HG02571 (cell line): Measurements from ENCODE around the gene ERMP1.

Experiments used
- ATAC-seq: cut with Tn5 transposase; IDR thresholded peaks from one replicate; pipeline ENCODE4 v1.9.1; 2021; ENCODE audit warnings: mild to moderate bottlenecking, moderate library complexity; ENCODE audit not compliant: unreplicated experiment

ERMP1 gene

DNA sequence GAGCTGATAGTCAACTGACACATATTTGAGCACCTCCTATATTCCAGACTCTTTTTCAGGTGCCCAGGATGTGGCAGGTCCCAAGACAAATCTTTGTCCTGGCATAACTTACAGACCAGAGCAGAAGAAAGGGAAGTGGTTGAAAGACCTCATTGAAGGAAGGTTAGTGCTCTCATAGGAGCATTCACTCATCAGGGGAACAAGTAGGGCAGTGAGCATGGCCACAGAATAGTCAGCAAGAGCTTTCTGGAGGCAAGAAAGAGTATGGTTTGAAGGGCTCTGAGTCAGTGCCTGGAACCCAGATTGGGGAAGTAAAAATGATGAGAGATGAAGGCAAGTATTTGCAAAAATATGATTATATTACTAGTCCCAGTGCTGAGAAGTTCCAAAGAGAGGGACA, 25.0 kb upstream of the ERMP1 start:
- no peak for ATAC-seq

DNA sequence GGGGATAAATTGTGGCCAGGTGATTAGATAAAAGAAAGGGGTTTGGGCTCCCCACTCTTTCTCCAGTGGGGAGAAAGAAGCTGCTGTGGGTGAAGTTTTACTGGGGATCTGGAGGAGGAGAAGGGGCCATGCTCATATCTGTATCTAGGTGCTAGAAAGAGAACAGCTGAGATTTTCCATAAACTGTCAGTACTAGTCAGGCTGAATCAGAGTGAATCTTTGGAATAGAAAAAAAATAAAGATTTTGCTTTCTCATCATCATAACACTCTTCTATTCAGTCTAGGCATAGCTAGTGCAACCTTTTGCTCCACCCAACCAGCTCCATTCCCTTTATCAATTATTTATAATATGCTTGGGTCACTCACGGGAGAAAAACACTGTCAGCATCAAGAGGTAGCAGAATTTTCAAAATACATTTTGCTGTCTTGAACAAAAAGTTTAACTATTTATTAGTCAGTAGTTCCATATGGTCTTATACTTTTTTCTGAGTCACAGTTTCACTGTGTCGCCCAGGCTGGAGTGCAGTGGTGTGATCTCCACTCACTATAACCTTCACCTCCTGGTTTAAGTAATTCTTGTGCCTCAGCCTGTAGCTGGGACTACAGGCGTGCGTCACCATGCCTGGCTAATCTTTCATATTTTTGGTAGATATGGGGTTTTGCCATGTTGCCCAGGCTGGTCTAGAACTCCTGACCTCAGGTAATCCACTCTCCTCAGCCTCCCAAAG, 21.3 kb upstream of the ERMP1 start:
- ATAC-seq, result no peak

DNA sequence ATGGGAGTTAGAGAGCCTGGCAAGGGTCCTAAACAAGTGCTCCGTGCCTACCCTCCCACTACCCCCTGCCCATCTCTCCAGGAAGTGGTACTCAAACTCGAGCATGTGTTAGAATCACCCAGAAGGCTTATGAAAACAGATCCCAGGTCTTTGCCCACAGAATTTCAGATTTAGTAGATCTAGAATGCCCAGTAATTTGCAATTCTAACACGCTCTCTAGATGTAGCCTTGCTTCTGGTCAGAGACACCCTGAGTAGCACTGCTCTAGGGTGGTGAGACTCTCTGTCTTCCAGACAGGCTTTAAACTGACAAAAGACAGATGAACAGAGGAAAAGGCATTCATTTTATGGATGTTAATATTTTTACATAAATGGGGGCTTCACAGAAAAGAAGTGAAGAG, 20.7 kb upstream of the ERMP1 start:
- no peak for ATAC-seq

DNA sequence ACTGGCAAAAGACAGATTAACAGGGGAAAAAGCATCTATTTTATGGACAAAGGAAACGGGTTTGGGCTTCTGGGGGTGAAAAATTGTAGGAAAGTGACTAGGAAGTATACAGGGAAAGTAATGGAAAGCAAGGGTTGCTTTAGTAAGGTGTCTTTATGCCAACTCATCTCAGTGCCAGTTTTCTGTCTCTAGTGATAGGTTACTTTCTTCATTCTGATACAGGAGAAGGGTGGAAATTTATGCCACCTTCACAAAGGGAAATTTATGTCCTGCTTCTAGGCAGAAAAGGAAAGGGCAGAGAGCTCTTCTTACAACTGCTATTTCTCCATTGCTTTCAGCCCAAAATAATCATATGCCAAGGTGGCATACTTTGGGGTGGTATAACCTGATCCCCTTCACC, 20.1 kb upstream of the ERMP1 start:
- ATAC-seq, result no peak

DNA sequence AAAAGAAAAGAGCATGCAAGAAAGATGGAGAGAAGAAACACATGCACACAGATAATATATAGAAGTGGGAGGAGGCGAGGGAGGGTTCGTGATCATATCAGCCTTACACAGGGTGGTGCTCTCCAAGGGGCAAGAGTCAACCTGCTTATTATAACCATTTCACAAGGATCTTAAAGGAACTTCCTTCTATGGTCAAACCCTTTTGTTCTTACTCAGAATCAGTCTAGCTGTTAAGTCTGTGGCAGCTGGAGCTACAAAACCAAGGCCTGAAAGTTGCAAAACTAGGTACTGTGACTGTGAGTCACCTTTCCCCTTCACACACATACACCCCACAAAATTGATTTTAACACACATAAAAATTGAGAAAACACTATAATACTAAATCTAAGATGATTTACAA, 18.5 kb upstream of the ERMP1 start:
- ATAC-seq, result peak; percentile 89

DNA sequence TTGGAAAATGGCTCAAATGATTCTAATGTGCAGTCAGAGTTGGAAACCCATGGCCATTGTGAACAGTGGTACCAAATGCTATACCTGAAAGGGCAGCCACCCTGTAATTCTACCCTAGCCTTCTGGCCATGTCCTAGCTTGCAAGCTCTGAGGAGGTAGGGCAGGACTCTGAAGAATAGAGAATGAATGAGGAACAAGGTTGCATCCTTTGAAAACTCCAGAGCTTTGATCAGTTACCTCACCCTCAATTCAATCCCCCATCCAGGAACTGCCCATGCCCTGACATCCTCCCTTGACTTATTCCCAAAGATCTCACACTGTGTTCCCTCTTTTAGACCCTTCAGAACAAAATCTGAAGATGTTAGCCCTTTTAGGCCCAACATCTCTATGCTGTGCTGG, 17.8 kb upstream of the ERMP1 start:
- no peak for ATAC-seq

DNA sequence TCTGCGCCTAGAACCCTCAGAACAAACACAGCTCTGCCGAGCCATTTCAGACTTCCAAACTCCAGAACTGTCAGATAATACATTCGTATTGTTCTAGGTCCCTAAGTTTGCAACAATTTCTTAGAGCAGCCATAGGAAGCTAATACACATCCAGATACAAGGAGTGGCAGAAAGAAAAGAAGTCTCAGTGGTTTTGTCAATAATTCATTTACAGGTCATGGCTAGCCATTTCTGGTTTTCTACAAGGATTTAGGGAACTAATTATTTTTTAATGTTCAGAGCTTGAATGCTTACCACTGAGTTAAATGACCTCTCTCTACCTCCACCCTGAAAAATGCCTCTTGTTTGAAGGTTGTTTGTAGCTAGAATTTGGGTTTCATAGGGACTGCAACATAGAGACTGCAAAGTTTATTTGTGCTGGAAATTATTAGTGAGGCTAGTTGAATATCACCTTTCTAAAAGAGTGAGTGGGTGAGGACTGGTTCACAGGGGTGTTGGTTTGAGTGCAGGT, 15.5 kb upstream of the ERMP1 start:
- no peak for ATAC-seq

DNA sequence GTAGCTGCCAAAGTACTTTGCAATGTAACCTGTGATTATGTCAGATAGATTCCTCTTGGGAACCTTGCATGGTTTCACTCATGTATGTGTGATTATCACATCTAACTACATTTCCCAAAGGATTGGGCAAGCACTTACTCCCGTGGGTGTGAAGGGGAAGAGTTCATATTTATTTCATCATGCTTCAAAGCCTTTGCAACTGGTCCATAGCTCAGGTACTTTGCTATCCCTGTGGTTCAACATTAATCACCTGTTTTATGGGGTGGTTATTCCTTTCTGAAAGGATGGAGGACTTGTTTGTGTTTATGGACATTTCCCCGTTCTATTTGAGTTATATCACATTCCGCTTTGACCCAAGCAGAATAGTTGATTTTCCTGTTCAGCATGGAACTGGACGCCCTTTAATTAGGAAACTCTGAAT, 13.6 kb upstream of the ERMP1 start:
- no peak for ATAC-seq

DNA sequence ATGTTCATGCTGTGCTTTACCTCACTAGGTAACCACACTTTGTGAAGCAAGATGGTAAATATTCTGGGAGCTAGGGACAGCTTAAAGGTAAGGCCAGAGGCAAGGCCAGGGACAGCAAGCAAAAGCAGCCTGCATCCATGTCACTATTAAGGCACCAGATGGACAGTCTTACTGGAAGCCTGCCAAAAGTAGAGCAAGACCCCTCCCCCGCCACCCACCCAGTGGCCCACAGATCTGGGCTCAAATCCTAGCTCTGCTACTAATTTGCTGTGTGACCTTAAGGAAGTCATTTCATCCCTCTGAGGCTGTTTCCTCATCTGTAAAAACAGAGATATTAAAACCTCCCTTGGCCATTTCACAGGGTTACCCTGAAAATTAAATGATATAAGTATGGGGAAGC, 13.2 kb upstream of the ERMP1 start:
- ATAC-seq, result no peak

DNA sequence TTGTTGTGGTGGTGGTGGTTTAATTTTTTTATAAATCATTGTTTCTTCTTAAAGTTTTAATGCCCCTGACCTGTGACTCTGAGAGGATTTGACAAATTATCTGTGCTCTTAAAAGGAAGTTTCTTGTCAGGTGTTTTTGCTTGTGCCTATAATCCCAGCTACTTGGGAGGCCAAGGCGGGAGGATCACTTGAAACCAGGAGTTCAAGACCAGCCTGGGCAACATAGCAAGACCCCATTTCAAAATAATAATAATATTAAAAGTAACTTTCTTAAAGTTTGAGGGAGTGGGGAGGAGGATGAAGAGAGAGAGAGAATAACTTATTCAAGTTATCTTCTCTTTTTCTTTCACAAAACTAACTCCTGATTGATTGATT, 12.2 kb upstream of the ERMP1 start:
- ATAC-seq, result no peak

DNA sequence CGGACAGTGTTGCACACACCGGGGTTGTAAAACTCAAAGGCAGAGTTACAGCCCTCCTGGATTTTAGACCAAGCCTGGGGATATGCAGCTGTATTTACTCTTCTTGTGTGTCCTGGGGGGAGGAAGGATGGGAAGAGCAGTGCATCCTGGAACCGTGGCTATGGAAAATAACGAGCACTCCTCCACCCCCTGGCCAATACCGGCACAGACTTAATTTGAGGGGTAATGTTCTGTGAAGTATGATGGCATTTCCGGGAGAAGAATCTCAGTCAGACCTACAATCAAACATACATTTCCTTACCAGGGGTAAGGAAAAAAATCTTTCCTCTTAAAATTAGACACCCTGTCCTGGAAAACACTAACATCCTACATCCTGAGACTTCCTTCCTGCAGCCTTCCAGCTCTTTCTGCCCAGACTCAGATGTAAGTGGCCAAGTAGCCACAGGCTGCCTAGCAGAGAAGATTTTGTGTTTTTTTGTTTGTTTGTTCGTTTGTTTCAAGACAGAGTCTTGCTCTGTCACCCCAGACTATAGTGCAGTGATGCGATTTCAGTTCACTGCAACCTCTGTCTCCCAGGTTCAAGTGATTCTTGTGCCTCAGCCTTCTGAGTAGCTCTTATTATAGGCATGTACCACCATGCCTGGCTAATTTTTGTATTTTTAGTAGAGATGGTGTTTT, 11.0 kb upstream of the ERMP1 start:
- no peak for ATAC-seq

DNA sequence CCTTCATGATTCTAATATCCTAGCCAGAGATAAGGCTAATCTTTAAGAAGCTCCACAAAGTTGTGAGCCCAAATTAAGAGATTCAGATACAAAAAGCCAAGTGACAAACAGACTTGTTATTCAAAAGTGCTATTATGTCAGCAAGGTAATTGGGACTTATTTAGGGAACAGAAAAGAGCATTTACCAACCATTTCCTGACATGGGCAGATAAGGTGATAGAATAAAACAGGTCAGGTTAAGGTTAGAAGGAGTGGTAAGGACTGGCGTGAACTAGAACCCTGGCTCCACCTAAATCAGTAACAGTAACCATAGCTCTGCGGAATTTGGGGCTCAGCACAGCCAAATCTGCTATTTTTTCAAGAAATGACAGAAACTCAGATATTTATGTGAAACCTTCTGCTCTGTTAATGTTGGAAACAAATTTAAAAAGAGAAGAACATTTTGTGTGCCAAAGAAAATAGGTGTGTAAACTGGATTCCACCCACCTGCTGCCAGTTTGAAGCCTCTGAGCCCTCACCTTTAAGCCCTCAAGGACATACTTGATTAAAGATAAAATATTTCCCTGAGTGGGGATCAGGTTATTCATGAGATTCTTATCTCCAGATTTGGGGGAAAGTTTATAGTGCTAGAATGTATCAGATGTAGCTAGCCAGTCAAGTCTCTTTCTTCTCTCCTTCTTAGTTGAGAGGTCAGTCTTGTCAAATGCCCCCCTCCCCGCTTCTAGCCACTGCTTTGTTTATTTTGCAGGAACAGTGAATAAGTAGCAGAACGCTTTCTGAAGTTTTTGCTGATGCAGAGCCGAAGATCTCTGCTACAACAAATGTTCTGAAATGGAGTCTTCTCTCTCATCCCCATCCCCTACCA, 10.2 kb upstream of the ERMP1 start:
- no peak for ATAC-seq

DNA sequence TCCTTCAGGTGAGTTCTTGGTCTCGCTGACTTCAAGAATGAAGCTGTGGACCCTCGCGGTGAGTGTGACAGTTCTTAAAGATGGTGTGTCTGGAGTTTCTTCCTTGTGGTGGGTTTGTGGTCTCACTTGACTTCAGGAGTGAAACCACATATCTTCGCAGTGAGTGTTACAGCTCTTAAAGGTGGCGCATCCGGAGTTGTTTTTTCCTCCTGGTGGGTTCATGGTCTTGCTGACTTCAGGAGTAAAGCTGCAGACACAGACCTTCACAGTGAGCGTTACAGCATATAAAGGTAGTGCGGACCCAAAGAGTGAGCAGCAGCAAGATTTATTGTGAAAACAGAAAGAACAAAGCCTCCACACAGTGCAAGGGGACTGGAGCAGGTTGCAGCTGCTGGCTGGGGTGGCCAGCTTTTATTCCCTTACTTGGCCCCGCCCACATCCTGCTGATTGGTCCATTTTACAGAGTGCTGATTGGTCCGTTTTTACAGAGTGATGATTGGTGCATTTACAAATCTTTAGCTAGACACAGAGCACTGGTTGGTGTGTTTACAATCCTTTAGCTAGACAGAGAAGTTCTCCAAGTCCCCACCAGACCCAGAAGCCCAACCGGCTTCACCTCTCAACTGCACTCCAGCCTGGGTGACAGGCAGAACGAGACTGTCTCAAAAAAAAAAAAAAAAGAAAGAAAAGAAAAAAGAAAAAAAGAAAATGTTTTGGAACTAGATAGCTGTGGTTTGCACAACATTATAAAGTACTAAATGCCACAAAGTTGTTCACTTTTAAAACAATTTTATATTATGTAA, 9.1 kb upstream of the ERMP1 start:
- no peak for ATAC-seq

DNA sequence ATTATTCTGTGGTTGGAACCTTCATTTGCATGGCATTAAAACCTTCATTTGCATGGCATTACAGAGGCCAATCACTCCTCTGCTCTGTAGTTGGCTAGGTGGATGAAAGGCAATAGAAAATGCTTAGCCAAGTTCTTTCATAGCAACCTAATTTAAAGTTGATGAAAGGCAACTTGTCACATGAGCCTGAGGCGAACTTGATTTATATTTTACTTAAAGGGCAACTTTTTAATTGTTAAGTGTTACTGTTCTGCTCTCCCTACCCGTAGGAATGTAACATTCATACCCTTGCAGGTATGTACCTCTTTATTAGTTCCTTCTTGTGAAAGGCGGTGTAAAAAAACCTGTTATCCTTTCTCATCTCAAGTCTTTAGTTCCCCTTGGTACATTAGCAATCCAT, 7.9 kb upstream of the ERMP1 start:
- ATAC-seq, result no peak

DNA sequence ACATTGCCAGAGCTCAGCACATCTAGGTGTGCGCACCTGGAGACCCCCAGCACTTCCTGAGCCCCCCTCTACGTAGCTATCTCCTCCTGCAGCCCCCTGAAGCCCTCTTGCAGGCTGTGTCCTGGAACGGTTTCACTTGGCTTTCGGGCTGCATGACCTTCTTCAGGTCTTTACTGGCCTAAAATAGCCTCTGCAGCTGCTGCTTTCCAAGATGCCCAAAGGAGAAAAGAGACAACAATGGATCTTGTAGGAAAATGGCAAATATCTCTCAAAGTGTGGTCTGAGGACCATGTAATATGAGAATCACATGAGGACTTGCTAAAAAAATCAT, 6.6 kb upstream of the ERMP1 start:
- ATAC-seq, result no peak

DNA sequence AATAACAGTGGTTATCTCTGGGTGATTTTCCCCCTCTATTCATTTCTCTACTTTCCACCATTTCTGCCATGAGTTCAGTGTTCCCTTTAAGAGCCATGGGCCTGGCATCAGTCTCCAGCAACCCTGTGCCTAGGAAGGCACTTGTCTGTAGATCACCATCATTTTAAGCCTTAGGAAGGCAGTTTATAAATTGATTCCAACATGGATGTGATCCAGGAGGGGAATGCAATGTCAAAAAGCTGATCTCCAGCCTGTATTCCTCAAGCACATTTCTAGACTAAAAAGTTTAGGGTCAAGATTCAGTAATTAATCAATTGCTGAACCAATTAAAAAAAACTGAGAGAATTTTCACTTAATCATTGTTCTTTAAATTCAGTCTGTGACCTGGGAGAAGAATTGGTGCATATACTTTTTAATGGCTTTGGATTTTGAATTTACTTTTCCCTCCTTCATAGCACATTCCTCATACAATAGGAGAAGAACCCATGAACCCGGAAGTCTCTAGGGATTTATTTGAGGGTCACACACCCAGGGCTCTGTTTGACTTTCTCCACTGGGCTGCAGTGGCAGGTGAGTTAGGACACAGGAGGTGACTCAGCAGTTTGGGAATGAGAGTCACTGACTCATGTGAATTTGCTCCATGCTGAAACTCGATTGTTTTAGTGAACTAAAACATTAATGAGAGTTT, 6.1 kb upstream of the ERMP1 start:
- ATAC-seq, result no peak

DNA sequence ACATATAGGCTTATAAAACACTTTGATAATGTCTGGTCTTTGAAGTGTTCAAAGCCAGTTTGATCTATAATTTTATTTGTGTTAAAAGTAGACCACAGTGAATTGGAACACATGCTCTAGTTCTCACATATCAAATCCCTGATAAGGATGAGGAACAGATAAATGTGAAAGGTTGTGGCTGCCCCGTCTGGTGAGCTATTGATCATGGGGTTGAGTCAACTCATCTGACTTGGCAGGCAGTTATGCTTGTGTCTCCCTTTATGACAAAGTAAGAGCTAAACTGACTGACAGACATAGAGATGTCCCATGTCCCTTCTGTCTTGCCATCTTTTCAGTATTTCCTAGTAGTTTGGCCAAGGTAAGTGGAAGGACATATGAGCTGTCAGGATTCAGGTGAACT, 2.9 kb upstream of the ERMP1 start:
- ATAC-seq, result no peak

DNA sequence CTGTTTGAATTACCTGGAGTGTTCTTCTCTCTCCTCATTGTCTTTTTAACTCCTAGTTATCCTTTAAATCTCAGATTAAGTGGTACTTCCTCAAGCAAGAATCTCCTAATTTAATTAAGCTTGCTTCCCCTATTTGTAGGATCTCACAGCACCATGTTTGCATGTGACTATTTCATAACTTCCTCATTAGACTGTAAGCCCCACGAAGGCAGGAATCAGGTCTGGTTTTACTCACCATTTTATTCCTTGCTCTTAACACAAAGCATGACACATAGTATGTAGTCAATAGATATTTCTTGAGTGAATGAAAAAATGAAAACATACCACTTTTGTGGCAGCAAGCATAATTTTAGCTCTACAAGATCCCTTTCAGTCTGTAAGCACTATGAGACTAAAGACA, 1.3 kb upstream of the ERMP1 start:
- ATAC-seq, result no peak

DNA sequence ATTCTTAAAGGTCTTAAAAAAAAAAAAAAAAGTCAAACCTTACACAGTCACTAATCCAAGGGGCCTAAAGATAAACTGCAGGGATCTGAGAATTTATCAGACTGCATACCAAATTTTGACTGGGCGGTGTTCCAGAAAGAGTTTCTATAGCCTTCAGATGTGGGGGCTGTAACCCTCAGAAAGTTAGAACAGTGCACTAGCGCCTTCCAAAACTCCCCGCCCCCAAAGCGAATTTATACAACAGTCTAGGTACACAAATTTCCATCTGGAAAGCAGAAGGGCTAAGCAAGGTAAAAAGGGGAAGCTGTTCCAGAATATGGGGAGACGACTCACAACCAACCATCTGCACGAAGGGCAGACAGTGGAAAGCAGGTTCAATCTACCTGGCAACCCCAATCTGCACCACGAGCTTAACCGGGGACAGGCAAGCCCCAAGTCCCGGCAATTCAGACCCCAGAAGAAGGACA, 813 bp downstream of the ERMP1 start:
- ATAC-seq, result peak; percentile 0

DNA sequence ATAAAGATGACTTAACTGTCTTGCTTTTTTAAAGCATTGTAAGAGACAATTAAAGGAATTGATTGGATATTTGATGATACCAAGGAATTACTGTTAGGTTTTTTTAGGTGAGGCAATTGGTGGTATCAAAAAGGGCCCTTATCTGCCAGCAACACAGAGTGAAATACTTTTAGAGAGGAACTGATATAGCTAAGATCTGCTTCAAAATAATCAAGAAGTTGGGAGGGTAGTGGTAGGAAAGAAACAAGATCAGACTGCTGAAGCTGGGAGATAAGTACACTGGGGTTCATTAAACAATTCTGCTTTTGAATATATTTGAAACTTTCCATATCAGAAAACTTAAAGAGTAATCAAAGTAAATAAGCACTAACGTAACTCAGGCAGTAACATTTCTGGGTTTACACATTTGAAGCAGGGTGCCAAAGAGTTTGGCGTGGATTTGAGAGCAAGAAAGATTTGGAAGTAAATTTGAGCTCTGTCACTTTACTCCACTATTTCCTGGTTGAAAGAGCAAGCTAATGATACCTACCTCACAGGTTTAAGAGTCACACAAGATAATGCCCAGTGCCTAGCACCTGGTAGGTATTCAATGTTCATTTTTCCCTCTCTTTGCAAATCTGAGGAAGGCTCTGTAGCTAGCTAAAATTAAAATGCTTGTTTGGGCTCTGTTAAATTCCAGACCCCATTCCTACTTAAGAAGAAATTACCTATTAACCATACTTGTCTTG, 6.9 kb downstream of the ERMP1 start:
- ATAC-seq, result no peak
